ENCODE results near the gene RFFL.
"Not testable (repeated sequence)": the region's sequence is repeated elsewhere in the genome, so short reads cannot be mapped to it uniquely, and the experiment has no call there.

The RFFL gene

GRCh38 chr17:35046740-35047283 is 16.7 kb downstream of the RFFL start:
- DNase-seq (ENCODE audit: low read depth) = peak; percentile 18

DNA sequence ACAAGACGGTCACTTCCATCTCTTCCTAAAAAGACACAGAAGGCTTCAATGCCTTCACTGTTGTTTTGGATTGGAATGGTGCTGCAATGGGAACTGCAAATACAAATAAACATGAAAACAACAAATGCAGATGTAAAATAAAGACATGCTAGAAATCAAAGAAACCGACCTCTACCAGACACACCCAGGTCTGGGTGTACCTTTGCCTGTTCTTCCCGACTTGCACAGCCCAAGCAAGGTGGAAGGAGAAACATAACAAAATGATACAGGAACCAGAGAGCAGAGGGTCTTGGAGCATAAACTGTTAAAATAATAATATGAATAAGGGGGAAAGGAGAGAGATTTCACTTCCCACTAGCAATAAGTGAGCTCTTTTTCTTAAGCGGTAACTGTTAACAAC is 17.3 kb downstream of the RFFL start:
- no peak for DNase-seq (ENCODE audit: low read depth)

- DNase-seq (ENCODE audit: low read depth) = not testable (repeated sequence)
Observed at GRCh38 chr17:35045458-35045979, 18.0 kb downstream of the RFFL start.

DNA sequence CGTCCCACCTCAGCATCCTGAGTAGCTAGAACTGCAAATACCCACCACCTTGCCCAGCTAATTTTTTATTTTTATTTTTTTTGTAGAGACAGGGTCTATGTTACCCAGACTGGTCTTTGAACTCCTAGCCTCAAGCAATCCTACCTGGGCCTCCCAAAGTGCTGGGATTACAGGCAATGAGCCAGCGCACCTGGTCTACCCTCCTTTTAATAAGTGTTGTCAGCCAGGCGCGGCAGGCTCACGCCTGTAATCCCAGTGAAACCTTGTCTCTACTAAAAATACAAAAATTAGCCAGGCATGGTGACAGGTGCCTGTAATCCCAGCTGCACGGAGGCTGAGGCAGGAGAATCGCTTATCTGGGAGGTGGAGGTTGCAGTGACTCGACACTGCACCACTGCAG is 19.3 kb downstream of the RFFL start:
- no peak for DNase-seq (ENCODE audit: low read depth)

GRCh38 chr17:35041390-35041789 is 22.1 kb downstream of the RFFL start:
- DNase-seq (ENCODE audit: low read depth) = no peak

- no peak for DNase-seq (ENCODE audit: low read depth)
Observed at GRCh38 chr17:35038453-35038852, 25.1 kb downstream of the RFFL start.

DNA sequence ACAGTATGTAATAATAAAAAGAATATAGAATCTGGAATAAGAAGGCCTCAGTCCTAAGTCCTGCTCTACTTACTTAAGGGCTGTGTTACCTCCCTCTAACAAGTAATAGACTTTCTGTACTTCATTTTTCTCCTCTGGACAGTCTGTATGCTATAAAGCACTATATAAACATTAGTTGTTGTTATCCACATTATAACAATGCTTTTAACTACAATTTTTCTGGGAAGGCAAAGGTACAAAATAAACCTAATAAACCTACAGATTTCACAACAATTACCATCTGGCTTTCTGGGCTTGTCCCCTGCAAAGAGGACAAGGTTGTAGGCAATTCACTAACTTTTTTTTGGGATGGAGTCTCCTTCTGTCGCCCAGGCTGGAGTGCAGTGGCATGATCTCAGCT is 32.7 kb downstream of the RFFL start:
- DNase-seq (ENCODE audit: low read depth) = no peak

DNA sequence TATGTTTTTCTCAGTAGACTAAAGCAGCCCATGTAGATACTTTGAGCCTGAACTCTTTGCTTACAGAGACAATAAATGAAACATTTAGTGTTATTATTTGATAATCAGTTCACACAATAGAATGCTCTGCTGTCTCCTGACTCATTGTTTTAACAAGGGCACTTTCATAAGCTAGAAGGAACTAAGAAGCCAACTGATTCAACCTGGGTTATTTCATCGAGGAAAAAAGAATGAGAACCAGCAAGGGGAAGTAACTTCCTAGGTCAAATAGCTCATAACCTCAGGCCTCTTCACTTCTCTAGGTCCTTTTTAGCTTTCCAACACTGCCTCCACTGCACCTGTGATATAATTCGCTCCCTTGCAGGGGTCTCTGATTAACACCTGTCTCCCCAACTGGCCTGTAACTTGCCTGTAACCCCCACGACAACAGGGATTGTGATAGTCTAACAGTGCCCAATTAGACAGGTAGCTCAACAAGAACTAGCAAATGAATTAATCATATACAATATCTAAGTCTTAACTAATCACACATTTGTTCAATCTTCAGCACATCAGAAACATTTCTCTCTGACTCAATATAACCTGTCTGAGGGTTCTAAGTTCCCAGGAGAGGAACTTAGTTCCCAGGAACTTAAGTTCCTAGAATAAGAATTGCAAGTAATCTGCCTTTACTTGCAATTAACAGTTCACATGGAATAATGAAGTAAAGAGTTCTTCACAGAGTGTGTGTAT is 34.8 kb downstream of the RFFL start:
- DNase-seq (ENCODE audit: low read depth) = no peak

DNA sequence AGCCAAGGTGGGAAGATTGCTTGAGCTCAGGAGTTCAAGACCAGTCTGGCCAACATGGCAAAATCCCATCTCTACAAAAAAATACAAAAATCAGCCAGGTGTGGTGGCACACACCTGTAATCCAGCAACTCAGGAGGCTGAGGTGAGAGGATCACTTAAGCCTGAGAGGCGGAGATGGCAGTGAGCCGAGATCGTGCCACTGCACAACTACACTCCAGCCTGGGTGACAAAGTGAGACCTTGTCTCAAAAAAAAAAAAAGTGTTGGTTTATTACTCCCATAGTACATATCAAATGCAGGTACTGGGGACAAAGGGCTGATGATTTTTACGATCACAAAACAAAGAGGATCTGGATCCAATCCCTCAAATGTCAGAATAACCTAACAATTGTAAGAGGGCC is 35.4 kb downstream of the RFFL start:
- not testable (repeated sequence) for DNase-seq (ENCODE audit: low read depth)

DNA sequence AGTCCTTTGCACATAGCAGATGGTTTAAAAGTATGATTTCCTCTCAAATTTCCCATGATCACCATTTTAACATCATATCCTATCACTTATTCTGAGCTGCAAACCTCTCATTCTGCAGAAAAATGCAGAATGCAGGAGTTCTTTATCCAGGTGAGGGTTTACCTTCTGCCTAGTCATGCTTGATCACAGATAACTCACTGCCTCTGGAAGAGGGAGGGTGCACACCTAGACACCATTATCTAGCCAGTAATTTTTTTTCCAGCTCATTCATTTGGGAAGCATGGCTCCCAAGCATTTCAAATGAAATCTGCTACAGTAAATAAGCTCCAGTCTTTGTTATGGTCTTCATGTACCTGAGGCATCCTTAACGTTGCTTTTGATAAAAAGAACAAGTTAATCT is 38.0 kb downstream of the RFFL start:
- no peak for DNase-seq (ENCODE audit: low read depth)

DNA sequence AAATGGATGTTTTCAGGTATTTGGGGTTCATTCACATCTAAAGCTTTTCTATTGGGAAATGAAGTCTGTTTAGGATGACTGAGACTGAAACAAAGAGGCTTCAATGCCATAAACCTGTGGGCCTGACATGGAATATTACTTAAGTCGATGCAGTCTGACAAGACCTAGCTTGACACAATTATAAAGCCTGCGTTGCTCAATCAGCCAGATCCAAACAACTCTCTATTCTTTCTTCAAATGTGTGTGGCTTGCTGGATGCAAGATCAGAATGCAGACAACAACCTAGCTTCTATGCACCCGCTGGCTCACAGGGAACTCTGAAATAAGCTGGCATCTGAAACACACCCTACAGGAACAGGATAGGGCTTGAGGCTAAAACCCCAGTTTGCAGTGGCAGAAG is 40.0 kb downstream of the RFFL start:
- DNase-seq (ENCODE audit: low read depth) = no peak

GRCh38 chr17:35022536-35023063 is 40.9 kb downstream of the RFFL start:
- peak; percentile 39 for DNase-seq (ENCODE audit: low read depth)

DNA sequence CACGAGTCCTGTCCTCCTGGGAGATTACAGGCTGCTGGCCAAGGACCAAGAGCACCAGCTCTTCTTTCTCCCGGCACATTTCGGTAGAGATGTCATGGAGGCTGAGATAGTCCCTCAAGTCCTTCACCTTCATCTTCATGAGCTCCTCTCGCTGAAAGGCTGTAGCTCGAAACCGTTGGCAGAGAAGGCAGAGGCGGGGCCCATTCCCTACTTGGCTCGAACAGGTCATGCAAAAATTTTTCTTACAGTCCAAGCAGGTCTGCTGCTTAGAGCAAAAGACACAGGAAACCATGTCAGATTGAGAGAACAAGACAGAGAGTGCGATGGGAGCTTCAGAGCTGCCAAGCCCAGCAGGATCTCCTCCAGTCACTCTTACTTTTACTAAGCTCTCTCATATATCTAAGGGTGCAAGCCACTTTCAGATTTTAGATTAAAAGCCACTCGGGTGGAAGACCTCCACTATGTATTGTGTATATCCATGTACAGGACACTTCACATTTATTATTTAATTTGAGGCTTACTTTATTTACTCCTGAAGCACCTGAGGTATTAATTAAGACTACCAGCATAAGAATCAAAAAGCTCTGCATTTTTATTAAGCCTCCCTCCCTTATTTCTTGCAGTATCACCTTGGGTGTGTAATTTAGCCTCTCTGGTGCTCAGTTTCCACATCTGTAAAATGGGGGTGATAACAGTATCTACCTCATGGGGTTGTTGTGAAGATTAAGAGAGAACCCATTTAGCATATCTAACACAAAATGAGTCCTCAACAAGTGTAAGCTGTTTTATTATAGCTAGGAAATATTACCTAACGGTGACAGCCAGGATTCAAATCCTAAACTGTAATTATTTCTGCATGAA is 41.8 kb downstream of the RFFL start:
- no peak for DNase-seq (ENCODE audit: low read depth)

DNA sequence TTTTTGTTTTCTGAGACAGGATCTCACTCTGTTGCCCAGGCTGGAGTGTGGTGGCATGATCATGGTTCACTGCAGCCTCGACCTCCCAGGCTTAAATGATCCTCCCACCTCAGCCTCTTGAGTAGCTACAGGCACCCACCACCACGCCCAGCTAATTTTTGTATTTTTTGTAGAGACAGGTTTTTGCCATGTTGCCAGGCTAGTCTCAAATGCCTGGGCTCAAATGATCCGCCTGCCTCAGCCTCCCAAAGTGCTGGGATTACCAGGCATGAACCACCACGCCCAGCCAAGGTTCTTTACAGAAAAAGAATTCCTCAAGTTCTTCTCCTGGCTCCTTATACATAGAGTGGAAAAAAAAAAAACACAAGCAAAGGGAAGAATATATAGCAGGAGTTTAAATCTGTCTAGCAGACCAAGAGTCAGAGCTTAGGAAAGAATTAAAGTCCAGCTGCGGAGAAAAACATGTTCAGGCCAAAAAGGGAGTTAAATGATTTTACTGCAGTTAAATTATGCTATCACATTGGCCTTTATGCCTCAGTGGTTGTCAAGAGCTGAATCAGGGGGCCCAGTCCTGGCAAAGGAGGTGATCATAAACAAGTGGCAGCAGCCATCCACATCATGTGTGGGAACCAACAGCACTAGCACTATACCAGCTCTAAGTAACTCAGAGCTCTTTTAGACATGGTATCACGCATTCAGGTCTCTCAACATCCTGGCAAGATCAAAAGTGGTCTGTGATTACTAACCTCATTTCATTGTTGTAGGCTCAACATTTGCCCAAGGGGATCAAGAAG is 43.9 kb downstream of the RFFL start:
- no peak for DNase-seq (ENCODE audit: low read depth)

GRCh38 chr17:35018814-35019213 is 44.7 kb downstream of the RFFL start:
- DNase-seq (ENCODE audit: low read depth) = no peak

DNA sequence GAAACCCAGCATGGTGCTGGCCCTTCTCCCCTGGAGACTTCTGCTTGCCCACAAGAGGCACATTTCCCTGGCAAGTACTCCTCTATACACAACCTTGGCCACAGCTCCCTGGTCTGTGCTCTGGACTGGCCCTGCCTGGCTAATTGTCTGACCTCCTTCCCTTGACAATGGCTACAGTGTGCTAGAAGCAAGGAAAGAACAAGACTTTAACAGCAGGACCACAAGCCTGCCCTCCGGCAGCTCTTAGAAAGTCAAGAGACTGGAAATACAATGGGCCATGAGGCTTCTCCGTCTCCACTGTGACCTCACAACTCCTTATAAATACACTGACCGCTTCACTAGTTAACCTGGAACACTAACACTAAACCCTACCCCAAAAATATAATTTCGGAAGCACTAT is 46.5 kb downstream of the RFFL start:
- no peak for DNase-seq (ENCODE audit: low read depth)

GRCh38 chr17:35016369-35016768 is 47.1 kb downstream of the RFFL start:
- no peak for DNase-seq (ENCODE audit: low read depth)

- DNase-seq (ENCODE audit: low read depth) = no peak
Observed at GRCh38 chr17:35011671-35012216, 51.8 kb downstream of the RFFL start.

GRCh38 chr17:35010093-35010492 is 53.4 kb downstream of the RFFL start:
- DNase-seq (ENCODE audit: low read depth) = no peak

DNA sequence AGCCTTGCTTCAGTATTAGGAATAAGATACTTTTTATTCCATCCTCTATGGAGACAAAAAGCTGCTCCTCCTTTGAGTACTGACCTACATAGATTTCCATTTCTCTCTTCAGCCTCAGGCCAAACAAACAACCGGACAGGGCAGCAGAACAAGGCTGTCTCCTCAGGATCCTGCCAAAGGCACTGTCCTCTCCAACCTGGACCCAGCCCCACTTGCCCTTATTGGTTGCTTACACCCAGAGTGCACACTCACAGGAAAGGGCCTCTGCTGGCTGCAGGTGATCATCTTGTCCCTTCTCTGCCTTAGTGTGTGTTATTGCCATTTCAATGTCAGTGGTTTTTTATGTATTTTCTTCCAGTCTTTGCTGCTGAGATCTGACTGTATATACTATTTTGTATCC is 56.5 kb downstream of the RFFL start:
- DNase-seq (ENCODE audit: low read depth) = no peak

GRCh38 chr17:35006345-35006744 is 57.2 kb downstream of the RFFL start:
- DNase-seq (ENCODE audit: low read depth) = no peak

DNA sequence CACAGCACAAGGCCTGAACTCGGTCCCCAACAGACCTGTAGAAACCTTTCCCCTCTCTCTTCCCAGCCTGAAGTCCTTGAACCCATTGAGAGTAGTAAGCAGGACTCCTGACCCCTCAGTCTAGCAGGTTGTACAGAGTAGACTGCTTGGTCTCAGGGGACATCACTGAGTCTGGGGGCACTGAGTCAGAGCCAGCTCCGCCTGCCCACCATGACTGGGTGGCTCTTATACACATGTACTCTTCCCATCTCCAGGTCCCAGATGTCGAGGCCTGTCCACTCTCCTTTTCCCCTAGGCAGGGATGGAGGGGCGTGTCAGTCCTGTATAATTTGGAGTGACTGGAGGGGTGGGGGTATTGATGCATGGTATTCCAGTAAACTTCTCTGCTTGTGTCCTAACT is 59.7 kb downstream of the RFFL start:
- DNase-seq (ENCODE audit: low read depth) = no peak
